Brain pericyte (primary cell): ENCODE results near the gene PIK3C2G.
"Not testable (repeated sequence)": the region's sequence is repeated elsewhere in the genome, so short reads cannot be mapped to it uniquely, and the experiment has no call there.

Experiments used
- DNase-seq: peaks from one replicate; pipeline ENCODE4 v3.0.0-alpha.2; 2012; ENCODE audit warnings: low read depth, low spot score

Gene PIK3C2G

GRCh38 chr12:18632848-18633247 lies 371.5 kb downstream of the PIK3C2G start:
- DNase-seq, result no peak

GRCh38 chr12:18634382-18634781 lies 373.1 kb downstream of the PIK3C2G start:
- no peak for DNase-seq

GRCh38 chr12:18640321-18640955 lies 379.1 kb downstream of the PIK3C2G start:
- no peak for DNase-seq

GRCh38 chr12:18643681-18644080 lies 382.4 kb downstream of the PIK3C2G start:
- no peak for DNase-seq

- no peak for DNase-seq
Measured at GRCh38 chr12:18644564-18644963, 383.2 kb downstream of the PIK3C2G start.

- no peak for DNase-seq
Measured at GRCh38 chr12:18646286-18646890, 385.1 kb downstream of the PIK3C2G start.

GRCh38 chr12:18651525-18651924 lies 390.2 kb downstream of the PIK3C2G start:
- no peak for DNase-seq

- no peak for DNase-seq
Measured at GRCh38 chr12:18652596-18652995, 391.3 kb downstream of the PIK3C2G start.

- DNase-seq, result no peak
Measured at GRCh38 chr12:18653465-18653864, 392.1 kb downstream of the PIK3C2G start.

- DNase-seq, result no peak
Measured at GRCh38 chr12:18655351-18655750, 394.0 kb downstream of the PIK3C2G start.

- DNase-seq, result no peak
Measured at GRCh38 chr12:18658179-18658578, 396.9 kb downstream of the PIK3C2G start.

GRCh38 chr12:18658829-18659228 lies 397.5 kb downstream of the PIK3C2G start:
- no peak for DNase-seq

- DNase-seq, result no peak
Measured at GRCh38 chr12:18676141-18676540, 414.8 kb downstream of the PIK3C2G start.

- no peak for DNase-seq
Measured at GRCh38 chr12:18676996-18677588, 415.8 kb downstream of the PIK3C2G start.

GRCh38 chr12:18681818-18682217 lies 420.5 kb downstream of the PIK3C2G start:
- no peak for DNase-seq

GRCh38 chr12:18683327-18684013 lies 422.2 kb downstream of the PIK3C2G start:
- no peak for DNase-seq

- DNase-seq, result no peak
Measured at GRCh38 chr12:18684430-18684829, 423.1 kb downstream of the PIK3C2G start.

- no peak for DNase-seq
Measured at GRCh38 chr12:18689771-18690170, 428.5 kb downstream of the PIK3C2G start.

- no peak for DNase-seq
Measured at GRCh38 chr12:18690653-18691052, 429.3 kb downstream of the PIK3C2G start.

- not testable (repeated sequence) for DNase-seq
Measured at GRCh38 chr12:18693986-18694385, 432.7 kb downstream of the PIK3C2G start.

GRCh38 chr12:18696971-18697602 lies 435.8 kb downstream of the PIK3C2G start:
- no peak for DNase-seq
